Measurements from ENCODE around the gene SUSD2. TPM values are rescaled to one million over a fixed set of nuclear protein-coding genes. Genes with fewer than 3 reads are reported as not detected.

Gene SUSD2
- total RNA-seq, 4 donors from 2014 or later: 0.76 to 4.1 (median 1.6) TPM

- peak overlapping the region in 1 of 4 donors; percentile 81 for H3K27ac ChIP-seq
These were observed 32.1 kb upstream of the SUSD2 start for GRCh38 chr22:24149198-24149590.

GRCh38 chr22:24153353-24153752 is 27.9 kb upstream of the SUSD2 start:
- Histone ChIP-seq H3K4me1 (peaks cover 8 to 27% of the 10 kb centered on the region in 2 donors), H3K27me3 (no peaks in the 10 kb centered on the region), H3K4me3 (no peak overlapping the region), H3K27ac (no peak overlapping the region), H3K36me3 (no peaks in the 10 kb centered on the region), H3K9me3 (no peaks in the 10 kb centered on the region)
- in situ Hi-C loops (cut with MboI; ENCODE audit: low sequenced_read_pairs in 4 of 4) (no loop called here), intact Hi-C loops (cut with DNase I; ENCODE audit: low total_unique reads) (no loop called here)
- ATAC-seq (no peak), DNase-seq (no peak)
- TF ChIP-seq CTCF (IDR thresholded peaks at IDR 0.05 in 4 of 5, conservative IDR thresholded peaks at IDR 0.05 in 1 of 5): no peak
- TF ChIP-seq POLR2A (IDR thresholded peaks at IDR 0.05): no peak

More at GRCh38 chr22:24149198-24149590, 32.1 kb upstream of the SUSD2 start:
- Histone ChIP-seq H3K4me3 (no peak overlapping the region), H3K9me3 (no peaks in the 10 kb centered on the region), H3K36me3 (no peaks in the 10 kb centered on the region), H3K27me3 (no peaks in the 10 kb centered on the region), H3K4me1 (peaks cover 36 to 43% of the 10 kb centered on the region in 2 donors)
- DNase-seq: no peak
- ATAC-seq: no peak
- intact Hi-C loops (cut with DNase I; ENCODE audit: low total_unique reads) (no loop called here), in situ Hi-C loops (cut with MboI; ENCODE audit: low sequenced_read_pairs in 4 of 4) (no loop called here)
- no peak for TF ChIP-seq POLR2A (IDR thresholded peaks at IDR 0.05)
- TF ChIP-seq CTCF (IDR thresholded peaks at IDR 0.05 in 4 of 5, conservative IDR thresholded peaks at IDR 0.05 in 1 of 5): no peak

GRCh38 chr22:24153959-24154358 is 27.3 kb upstream of the SUSD2 start:
- Histone ChIP-seq H3K4me3 (no peak overlapping the region), H3K9me3 (no peaks in the 10 kb centered on the region), H3K27ac (no peak overlapping the region), H3K36me3 (no peaks in the 10 kb centered on the region), H3K4me1 (peaks cover 3 to 23% of the 10 kb centered on the region in 2 donors), H3K27me3 (no peaks in the 10 kb centered on the region)
- ATAC-seq: no peak
- no peak for DNase-seq
- intact Hi-C loops (cut with DNase I; ENCODE audit: low total_unique reads) (no loop called here), in situ Hi-C loops (cut with MboI; ENCODE audit: low sequenced_read_pairs in 4 of 4) (no loop called here)
- no peak for TF ChIP-seq POLR2A (IDR thresholded peaks at IDR 0.05)
- no peak for TF ChIP-seq CTCF (IDR thresholded peaks at IDR 0.05 in 4 of 5, conservative IDR thresholded peaks at IDR 0.05 in 1 of 5)

- intact Hi-C loops (cut with DNase I; ENCODE audit: low total_unique reads): no loop called here
- H3K27ac ChIP-seq: peak overlapping the region in 1 of 4 donors; percentile 76
- no peak for ATAC-seq
These were observed 26.5 kb upstream of the SUSD2 start for GRCh38 chr22:24154826-24155225.

More at GRCh38 chr22:24154826-24155225, 26.5 kb upstream of the SUSD2 start:
- Histone ChIP-seq H3K4me3 (no peak overlapping the region), H3K4me1 (peaks cover 3 to 23% of the 10 kb centered on the region in 2 donors), H3K9me3 (no peaks in the 10 kb centered on the region), H3K36me3 (no peaks in the 10 kb centered on the region), H3K27me3 (no peaks in the 10 kb centered on the region)
- no peak for DNase-seq
- in situ Hi-C loops (cut with MboI; ENCODE audit: low sequenced_read_pairs in 4 of 4): no loop called here
- TF ChIP-seq CTCF (IDR thresholded peaks at IDR 0.05 in 4 of 5, conservative IDR thresholded peaks at IDR 0.05 in 1 of 5) (no peak), POLR2A (IDR thresholded peaks at IDR 0.05) (no peak)

Data from gastrocnemius medialis (tissue), 4 donors.